Stimulated activated naive CD8-positive, alpha-beta T cell treated with anti-CD3 and anti-CD28 coated beads, Interleukin-15, Interleukin-2, amounts not matched to agents 100 U/mL and 50 U/mL, for 24 hours (primary cell): ENCODE results near the gene ZFHX3.

Source experiments
- ATAC-seq: fragments of 150-1000 bp; cut with Tn5 transposase; one replicate; pipeline ENCODE4 v1.10.0; 2021
- DNase-seq: peaks from one replicate; pipeline ENCODE4 v3.0.0; 2021

The ZFHX3 gene

DNA sequence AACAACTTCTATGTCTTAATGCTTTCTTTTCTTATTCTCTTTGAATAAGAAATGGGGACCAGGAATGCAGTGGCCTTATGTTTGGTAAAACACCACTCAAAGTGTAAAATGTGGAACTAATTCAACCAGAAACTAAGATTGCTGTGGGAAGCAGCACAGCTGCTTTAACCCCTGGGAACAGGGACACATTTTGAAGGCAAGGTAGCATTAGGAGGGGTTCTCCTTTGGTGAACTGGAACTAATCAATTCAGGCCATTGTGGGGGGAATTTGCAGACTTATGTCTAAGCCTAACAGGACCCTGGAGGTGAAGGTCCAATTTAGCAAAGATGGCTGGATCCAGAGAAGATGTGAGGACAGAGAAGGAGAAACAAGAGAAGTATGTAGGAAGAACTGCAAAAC lies 256.1 kb downstream of the ZFHX3 start:
- DNase-seq (no peak), ATAC-seq (no peak)

- ATAC-seq (no peak), DNase-seq (no peak)
These were observed 258.0 kb downstream of the ZFHX3 start for GRCh38 chr16:72789921-72790320.

DNA sequence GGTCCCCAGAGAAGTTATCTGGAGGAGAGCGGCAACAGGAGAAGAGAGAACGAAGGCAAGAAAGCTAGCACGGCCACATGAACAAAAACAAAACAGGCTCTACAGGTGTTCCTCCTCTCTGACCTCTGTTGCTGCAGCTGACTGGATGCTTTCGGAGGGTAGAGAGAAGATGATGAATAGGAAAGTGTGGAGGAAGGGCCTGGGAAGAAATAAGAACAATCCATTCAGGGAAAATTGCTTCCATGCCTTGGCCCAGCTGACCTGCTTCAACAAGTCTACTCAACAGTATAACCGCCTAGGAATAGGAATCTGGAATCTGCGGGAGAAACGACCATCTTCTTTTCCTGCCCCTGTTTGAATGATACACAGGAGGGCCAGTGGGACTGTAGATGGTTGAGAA lies 258.5 kb downstream of the ZFHX3 start:
- ATAC-seq (no peak), DNase-seq (no peak)

DNA sequence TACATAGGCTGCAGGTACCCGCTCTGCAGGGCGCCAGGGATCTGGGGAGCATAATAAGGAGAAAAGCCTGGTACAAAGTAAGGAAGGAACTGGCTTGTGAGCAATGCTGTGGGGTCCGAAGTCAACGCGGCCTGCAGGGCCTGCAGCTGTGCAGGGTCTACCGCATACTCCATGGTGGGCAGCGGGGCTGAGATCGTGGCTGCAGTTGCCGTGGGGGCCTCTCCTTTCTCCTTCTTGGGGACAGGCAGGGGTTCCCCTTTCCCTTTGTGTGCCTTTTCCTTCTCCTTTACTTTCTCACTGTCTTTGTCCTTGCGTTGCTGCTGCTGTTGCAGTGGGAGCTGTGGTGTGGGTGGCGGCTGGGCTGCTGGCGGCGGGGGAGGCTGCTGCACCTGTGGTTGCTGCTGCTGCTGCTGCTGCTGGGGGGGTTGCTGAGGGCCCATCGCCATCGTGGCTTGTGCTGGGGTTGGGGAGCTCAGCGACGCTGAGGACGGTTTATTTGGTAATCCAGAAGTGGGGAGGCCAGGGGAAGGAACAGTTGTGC lies 259.6 kb downstream of the ZFHX3 start:
- no peak for DNase-seq
- ATAC-seq, result no peak

GRCh38 chr16:72787514-72788268 lies 260.2 kb downstream of the ZFHX3 start:
- ATAC-seq (peak; percentile 90), DNase-seq (peak; percentile 73)

GRCh38 chr16:72787130-72787513 lies 260.8 kb downstream of the ZFHX3 start:
- ATAC-seq (no peak), DNase-seq (no peak)

- DNase-seq (no peak), ATAC-seq (no peak)
These were observed 261.3 kb downstream of the ZFHX3 start for GRCh38 chr16:72786606-72787005.

- ATAC-seq, result no peak
These were observed 262.0 kb downstream of the ZFHX3 start for GRCh38 chr16:72785886-72786285.

GRCh38 chr16:72785171-72785570 lies 262.8 kb downstream of the ZFHX3 start:
- DNase-seq, result no peak
- ATAC-seq, result no peak

More at GRCh38 chr16:72785886-72786285, 262.0 kb downstream of the ZFHX3 start:
- no peak for DNase-seq

GRCh38 chr16:72783716-72784318 lies 264.1 kb downstream of the ZFHX3 start:
- ATAC-seq (no peak), DNase-seq (no peak)

DNA sequence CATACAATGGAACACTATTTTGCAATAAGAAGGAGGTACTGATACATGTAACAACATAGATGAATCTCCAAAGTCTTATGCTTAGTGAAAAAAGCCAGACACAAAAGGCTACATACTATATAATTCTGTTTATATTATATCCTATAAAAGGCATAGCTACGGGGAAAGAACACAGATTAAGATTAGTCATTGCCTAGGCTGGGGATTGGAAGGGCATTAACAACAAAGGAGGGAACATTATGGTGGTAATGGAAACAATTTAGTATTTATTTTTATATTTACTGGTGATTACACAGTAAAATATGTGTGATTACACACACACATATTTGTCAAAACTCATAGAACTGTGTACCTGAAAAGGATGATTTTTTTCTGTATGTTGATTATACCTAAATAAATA lies 278.1 kb downstream of the ZFHX3 start:
- no peak for ATAC-seq

DNA sequence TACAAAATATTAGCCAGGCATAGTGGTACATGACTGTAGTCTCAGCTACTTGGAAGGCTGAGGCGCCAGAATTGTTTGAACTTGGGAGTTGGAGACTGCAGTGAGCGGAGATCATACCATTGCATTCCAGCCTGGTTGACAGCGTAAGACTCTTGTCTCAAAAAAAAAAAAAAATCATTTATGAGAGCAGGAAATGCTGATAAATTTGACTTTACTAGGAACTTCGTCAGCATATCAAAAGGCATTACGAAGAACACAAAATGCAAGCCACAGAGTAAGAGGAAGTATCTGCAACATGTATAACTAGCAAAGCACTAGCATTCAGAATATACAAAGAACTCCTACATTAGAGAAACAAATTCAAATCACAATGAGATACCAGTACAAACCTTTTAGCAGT lies 279.3 kb downstream of the ZFHX3 start:
- ATAC-seq (no peak), DNase-seq (no peak)

More for the DNA sequence above, 278.1 kb downstream of the ZFHX3 start:
- no peak for DNase-seq

DNA sequence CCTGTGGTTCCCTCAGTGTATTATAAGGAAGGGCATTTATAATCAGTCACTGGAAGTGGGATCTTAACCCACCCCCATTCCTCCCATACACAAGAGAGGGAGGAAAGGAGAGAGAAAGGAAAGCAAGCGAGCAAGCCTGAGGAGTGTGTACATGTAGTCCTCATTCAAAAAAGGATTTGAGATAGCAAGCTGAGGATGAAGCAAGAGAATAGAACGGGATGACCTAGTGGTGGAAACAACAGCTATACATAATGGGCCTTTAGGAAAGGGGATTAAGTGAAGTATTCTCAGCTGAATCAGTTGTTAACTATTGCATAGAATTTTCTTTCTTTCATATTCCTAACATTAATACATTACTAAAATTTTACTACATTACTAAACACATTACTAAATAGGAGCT lies 281.4 kb downstream of the ZFHX3 start:
- no peak for ATAC-seq
- DNase-seq, result no peak

- no peak for ATAC-seq
- no peak for DNase-seq
These were observed 283.8 kb downstream of the ZFHX3 start for GRCh38 chr16:72764015-72764654.

DNA sequence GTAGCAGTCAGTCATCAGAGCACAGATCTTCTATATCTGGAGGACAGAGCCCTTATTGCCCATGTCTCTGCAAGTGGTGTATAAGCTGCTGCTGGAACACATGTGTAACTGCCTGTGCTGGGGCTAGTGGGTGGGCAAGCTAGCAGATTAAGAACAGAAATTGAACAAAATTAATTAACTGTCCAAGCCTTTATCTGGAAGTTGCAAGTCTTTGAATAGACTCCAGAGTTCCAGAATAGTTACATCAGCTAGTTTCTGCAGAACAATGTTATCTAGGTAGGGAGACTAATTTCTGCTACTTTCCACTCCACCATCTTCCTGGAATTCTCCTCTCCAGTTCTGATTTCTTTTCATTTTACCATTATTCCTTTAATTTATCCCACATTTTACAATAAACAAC lies 287.3 kb downstream of the ZFHX3 start:
- ATAC-seq, result no peak

GRCh38 chr16:72753881-72754280 lies 294.0 kb downstream of the ZFHX3 start:
- DNase-seq (no peak), ATAC-seq (no peak)

More for the DNA sequence above, 287.3 kb downstream of the ZFHX3 start:
- DNase-seq, result no peak

DNA sequence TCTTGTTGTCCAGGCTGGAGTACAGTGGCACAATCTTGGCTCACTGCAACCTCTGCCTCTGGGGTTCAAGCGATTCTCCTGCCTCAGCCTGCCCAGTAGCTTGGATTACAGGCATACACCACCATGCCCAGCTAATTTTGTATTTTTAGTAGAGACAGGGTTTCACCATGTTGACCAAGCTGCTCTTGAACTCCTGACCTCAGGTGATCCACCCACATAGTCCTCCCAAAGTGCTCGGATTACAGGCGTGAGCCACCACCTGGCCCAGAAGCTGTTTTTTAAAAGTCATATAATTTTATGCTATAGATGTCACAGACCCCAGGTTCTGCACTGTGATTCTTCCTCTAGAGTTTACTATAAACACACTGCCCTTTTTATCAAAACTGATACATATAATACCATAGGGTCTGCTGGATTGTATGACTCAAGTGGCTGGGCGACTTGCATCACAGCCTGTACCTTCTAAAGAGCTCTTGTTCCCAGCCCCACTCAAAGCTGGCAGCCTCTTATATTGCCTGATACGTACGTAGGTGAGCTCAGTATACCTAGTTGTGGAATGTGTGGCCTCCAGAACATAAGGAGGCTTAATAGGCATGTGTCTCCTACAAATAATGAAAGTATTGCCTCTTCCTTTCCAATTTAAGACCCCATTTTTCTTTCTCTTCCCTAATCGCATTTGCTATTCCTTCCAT lies 295.8 kb downstream of the ZFHX3 start:
- no peak for ATAC-seq
- DNase-seq, result no peak

GRCh38 chr16:72751076-72751475 lies 296.9 kb downstream of the ZFHX3 start:
- DNase-seq (no peak), ATAC-seq (no peak)

DNA sequence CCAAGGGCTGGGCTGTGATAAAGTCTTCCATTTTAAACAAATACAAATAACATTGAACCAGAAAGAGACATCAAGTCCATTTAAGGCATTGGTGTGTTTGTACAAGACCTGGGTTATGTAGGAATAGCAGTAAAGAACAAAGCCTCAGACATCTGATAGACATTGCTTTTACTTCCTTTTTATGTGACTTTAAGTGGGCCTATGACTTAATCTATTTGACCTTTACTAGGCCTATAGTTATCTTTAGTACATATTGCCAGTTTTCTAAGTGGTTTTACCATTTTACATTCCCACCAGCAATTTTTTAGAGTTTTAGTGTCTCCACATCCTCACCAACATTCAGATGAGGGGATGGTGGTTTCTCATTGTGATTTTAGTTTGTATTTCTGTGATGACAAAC lies 298.8 kb downstream of the ZFHX3 start:
- no peak for DNase-seq
- no peak for ATAC-seq

DNA sequence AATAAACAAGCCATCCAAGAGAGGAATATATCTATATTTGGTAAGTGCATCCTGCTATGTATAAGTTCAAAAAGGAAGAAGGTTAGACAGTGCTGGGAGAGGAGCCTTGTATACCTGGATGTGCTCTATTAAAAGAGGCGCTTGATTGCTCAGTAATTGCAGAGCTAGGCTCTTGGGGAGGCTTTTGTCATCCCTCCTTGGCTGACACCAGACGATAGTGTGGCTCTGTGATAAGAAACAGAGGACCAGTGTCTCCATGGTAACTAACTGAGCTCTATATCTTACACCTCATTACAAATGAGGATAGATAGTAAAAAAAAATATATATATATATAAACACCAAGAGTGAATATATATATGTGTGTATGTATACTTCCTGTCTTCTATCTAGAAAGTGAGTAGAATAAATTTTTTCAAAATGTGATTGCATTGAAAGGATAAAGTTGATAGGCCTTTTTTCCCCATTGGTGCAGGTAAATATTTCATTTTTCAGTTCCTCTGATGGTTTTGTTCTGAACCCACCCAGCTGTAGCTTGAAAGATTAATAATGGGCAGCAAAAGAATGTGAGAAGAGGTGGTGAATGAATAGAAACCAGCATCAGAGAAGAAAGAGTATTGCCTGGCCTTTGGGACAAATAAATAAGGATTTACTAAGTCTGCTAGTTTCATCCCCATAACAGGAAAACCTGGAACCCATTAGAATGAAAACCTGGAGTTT lies 303.7 kb downstream of the ZFHX3 start:
- DNase-seq (no peak), ATAC-seq (no peak)

DNA sequence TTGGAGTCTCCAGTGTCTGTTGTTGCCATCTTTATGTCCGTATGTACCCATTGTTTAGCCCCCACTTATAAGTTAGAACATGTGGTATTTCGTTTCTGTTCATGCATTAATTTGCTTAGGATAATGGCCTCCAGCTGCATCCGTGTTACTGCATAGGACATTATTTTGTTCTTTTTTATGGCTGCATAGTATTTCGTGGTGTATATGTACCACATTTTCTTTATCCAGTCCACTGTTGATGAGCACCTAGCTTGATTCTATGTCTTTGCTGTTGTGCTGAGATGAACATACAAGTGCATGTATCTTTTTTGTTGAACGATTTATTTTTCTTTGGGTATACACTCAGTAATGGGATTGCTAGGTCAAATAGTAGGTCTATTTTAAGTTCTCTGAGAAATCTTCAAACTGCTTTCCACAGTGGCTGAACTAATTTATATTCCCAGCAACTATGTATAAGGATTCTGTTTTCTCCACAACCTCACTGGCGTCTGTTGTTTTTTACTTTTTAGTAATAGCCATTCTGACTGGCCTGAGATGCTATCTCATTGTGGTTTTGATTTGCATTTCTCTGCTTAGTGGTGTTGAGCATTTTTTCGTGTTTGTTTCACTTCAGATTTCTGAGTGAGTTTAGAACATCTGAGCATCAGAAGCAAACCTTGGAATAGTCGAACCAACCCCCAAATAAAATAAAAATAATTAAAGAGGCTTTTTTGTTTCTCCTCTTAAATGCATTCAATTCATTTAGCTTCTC lies 304.7 kb downstream of the ZFHX3 start:
- DNase-seq, result no peak
- no peak for ATAC-seq
